Osteocyte (in vitro differentiated cells): ENCODE data around the gene LIN7B. TPM values are rescaled to one million over a fixed set of nuclear protein-coding genes. Genes with fewer than 3 reads are reported as not detected.

Experiments
- DNase-seq: peaks from one replicate; pipeline ENCODE4 v3.0.0; 2021; ENCODE audit warnings: mixed read lengths; ENCODE audit not compliant: unreplicated experiment; ENCODE audit errors: extremely low spot score
- H3K27ac Mint-ChIP-seq: one replicate; pipeline ENCODE4 v1.8.0; 2021; ENCODE audit warnings: mild to moderate bottlenecking, mixed read lengths; ENCODE audit not compliant: unreplicated experiment
- H3K27me3 Mint-ChIP-seq: one replicate; pipeline ENCODE4 v1.8.0; 2021; ENCODE audit warnings: mixed read lengths; ENCODE audit not compliant: unreplicated experiment
- H3K36me3 Mint-ChIP-seq: one replicate; pipeline ENCODE4 v1.8.0; 2021; ENCODE audit warnings: mixed read lengths; ENCODE audit not compliant: unreplicated experiment
- H3K4me1 Mint-ChIP-seq: one replicate; pipeline ENCODE4 v1.8.0; 2021; ENCODE audit warnings: mixed read lengths; ENCODE audit not compliant: unreplicated experiment
- H3K4me3 Mint-ChIP-seq: one replicate; pipeline ENCODE4 v1.8.0; 2021; ENCODE audit warnings: mild to moderate bottlenecking, moderate library complexity, mixed read lengths; ENCODE audit not compliant: unreplicated experiment
- H3K9me3 Mint-ChIP-seq: one replicate; pipeline ENCODE4 v1.8.0; 2021; ENCODE audit warnings: mixed read lengths; ENCODE audit not compliant: unreplicated experiment
- CTCF ChIP-seq: fragments of 200-600 bp; sonication (generic); IDR thresholded peaks from 2 replicates; pipeline ENCODE4 v1.5.0; 2021; ENCODE audit warnings: antibody characterized with exemption, mild to moderate bottlenecking, moderate library complexity
- total RNA-seq: library from RNA; stranded (reverse); gene quantifications from 2 replicates; pipeline ENCODE4 v1.2.1, GENCODE V29; 2021

The LIN7B gene
- total RNA-seq, 1 donor from 2014 or later = 9.9 TPM

DNA sequence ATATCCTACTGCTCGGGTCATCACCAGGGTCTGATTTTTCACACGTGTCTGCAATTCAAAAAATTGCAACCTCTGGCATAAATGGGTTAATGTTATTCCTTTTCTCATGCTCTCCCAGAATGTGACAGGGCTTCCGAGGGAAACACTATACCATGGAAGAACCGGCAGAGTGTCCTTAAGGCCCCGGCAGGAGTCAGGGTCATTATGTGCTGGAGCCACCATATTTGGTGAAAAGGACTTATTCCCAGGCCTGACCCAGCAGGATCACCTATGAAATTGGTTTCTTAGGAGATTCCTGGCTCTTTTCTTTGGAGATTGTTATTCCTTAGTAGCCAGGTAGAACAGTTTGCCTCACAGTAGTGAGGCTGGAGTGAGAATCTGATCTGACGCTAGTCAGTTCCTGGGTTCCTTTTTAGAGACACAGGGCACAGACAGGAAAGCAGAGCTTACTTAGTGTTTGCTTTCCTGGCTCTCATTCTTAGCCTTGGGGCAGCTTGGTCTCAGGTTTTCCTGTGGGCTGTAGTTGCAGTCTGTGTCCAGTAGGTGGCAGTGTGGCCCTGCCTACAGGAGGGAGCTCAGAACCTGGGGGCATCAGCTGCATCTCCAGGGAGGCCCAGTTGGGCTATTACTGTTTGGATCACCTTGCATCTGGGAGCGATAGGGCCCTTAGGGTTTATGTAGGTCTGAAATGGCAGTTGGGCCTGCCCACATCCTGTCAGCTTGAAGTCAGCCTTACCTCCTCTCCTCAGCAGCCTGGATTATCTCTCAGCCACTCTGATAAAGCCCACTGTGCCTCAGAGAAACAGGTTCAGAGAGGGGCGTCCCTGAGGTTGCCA, 16.5 kb upstream of the LIN7B start:
- H3K36me3 Mint-ChIP-seq = peaks cover 42% of the 10 kb centered on the region
- no peaks in the 10 kb centered on the region for H3K27me3 Mint-ChIP-seq
- H3K4me1 Mint-ChIP-seq = peaks cover 9% of the 10 kb centered on the region
- TF ChIP-seq CTCF = peak; percentile 98
- no peak overlapping the region for H3K4me3 Mint-ChIP-seq
- peak overlapping the region; percentile 61 for H3K27ac Mint-ChIP-seq
- peak; percentile 94 for DNase-seq
- no peaks in the 10 kb centered on the region for H3K9me3 Mint-ChIP-seq

DNA sequence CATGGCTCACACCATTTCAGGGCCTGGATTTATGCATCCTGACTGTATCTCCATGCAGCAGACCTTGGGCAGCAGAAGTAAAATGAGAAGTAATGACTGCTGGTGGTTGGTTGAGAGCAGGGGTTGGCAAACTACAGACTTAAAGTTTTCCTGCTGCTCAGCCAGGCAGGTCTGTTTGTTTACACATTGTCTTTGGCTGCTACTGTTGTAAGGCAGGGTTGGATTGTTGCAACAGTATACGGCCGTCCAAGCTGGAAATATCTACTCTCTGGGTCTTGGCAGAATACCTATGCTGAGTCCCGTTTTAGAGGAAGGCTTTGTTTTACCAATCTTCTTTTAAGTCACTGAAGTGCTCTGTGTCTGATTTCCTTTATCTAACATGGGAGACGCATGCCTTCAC, 15.4 kb upstream of the LIN7B start:
- no peaks in the 10 kb centered on the region for H3K9me3 Mint-ChIP-seq
- no peak for TF ChIP-seq CTCF
- no peaks in the 10 kb centered on the region for H3K27me3 Mint-ChIP-seq
- H3K36me3 Mint-ChIP-seq = peaks cover 40% of the 10 kb centered on the region
- DNase-seq = no peak
- peaks cover 9% of the 10 kb centered on the region for H3K4me1 Mint-ChIP-seq
- no peak overlapping the region for H3K4me3 Mint-ChIP-seq
- H3K27ac Mint-ChIP-seq = no peak overlapping the region

- no peak overlapping the region for H3K4me3 Mint-ChIP-seq
- DNase-seq = no peak
- no peaks in the 10 kb centered on the region for H3K27me3 Mint-ChIP-seq
- H3K36me3 Mint-ChIP-seq = peaks cover 42% of the 10 kb centered on the region
- peaks cover 9% of the 10 kb centered on the region for H3K4me1 Mint-ChIP-seq
- H3K27ac Mint-ChIP-seq = no peak overlapping the region
- no peaks in the 10 kb centered on the region for H3K9me3 Mint-ChIP-seq
- TF ChIP-seq CTCF = no peak
Observed at GRCh38 chr19:49101160-49101559, 13.0 kb upstream of the LIN7B start.

DNA sequence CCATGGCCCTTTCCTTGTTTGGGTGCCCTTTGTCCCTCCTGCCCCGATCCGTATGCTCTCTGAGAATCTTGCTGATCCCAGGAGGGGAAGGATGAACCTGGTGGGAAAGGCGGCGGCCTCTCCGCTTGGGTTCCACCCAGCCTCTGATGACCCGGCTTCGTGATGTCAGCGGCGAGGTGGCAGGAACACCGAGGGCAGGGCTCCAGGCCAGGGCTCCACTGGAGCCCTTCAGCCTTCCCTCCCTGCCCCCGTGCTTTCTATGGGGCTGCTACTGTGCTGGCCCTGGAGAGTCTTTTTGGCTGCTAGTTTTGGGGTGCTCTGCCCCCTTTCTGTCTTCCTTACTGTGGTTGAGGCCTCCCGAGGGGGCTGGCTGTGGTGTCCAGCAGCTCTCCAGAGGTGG, 11.9 kb upstream of the LIN7B start:
- no peaks in the 10 kb centered on the region for H3K27me3 Mint-ChIP-seq
- H3K9me3 Mint-ChIP-seq = no peaks in the 10 kb centered on the region
- TF ChIP-seq CTCF = no peak
- H3K36me3 Mint-ChIP-seq = peaks cover 46% of the 10 kb centered on the region
- no peak for DNase-seq
- H3K27ac Mint-ChIP-seq = no peak overlapping the region
- no peak overlapping the region for H3K4me3 Mint-ChIP-seq
- H3K4me1 Mint-ChIP-seq = peaks cover 6% of the 10 kb centered on the region

DNA sequence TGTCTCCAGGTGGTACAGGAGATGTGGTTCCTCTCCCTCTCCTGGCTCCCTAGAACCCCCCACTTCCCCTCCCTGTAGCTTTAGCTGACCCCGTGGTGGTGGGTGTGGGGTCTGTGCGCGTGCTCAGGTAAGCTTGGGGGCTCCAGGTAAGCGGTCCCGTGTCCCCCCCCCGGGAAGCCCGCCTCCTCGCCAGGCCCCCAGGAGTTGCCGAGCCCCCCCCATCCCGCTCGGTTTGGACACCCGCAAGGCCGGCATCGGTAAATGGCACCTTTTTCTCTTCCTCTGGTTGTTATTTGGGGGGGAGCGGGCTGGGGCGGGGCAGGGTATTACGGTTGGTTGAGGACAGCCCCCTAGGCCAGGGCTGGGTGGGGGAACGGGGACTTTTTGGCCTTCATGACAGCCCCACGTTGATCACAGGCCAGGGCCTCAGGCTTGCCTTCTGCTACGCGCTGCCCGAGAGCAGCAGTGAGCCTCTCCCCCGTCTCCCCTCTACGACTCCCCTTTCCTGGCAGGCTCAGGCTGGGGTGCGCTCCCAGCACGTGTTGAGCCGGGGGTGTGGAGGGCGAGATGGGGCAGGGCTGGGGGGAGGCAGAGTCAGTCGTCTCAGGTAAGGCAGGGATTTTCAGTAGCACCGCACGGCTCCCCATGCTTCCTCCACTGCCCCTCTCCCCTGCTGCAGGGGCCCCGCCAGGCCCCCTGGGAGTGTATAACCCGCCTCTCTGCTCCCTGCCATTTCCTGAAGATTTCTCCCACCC, 10.7 kb upstream of the LIN7B start:
- Mint-ChIP-seq H3K4me3 (no peak overlapping the region), H3K27me3 (no peaks in the 10 kb centered on the region), H3K27ac (no peak overlapping the region), H3K36me3 (peaks cover 45% of the 10 kb centered on the region), H3K4me1 (no peaks in the 10 kb centered on the region), H3K9me3 (no peaks in the 10 kb centered on the region)
- no peak for DNase-seq
- TF ChIP-seq CTCF = no peak
